ENCODE data around the gene UPK3B.
"Not testable (repeated sequence)": the region's sequence is repeated elsewhere in the genome, so short reads cannot be mapped to it uniquely, and the experiment has no call there.

The UPK3B gene

DNA sequence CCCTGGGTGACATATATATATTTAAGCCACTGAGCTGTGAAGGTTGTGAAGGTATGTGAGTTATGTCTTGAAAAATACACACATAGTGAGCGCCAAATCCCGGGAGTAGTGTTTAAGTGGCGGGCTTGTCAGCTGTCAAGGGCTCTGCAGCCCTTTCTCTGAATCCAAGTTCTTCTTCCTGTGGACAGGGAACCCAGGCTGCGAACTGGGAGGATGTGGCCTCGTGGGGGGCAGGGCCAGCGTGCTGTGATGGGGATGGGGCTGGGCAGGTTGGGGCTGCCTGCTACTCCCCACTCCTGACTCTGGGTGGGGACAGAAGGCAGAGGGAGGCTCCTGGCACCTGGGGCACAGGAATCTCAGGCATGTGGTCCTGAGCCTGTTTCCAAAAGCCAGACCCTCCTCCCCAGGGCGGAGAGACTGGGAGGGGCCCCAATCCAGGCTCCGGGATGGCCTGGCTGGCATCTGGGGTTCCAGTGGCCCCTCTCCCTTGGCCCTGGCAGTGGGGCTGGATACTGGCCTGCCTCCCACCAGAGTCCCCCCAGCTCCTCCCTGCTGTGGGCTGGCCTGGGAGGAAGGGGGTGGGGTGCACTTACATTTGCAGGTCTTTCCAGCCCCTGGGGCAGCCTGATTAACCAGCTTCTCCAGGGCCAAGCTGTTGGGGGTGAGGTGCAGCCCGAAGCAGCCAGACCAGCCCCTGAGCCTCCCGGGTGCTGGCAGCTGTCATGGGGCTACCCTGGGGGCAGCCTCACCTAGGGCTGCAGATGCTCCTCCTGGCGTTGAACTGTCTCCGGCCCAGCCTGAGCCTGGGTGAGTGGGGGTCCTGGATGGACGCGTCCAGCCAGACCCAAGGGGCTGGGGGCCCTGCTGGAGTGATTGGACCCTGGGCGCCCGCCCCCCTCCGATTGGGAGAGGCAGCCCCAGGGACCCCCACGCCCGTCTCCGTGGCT is at the start of gene UPK3B:
UPK3B (plus strand) TSS at position 622 of the 947 bp plus-strand sequence; CDS start at position 723, 101 bp downstream.
- DNase-seq = peak; percentile 18 to 19

DNA sequence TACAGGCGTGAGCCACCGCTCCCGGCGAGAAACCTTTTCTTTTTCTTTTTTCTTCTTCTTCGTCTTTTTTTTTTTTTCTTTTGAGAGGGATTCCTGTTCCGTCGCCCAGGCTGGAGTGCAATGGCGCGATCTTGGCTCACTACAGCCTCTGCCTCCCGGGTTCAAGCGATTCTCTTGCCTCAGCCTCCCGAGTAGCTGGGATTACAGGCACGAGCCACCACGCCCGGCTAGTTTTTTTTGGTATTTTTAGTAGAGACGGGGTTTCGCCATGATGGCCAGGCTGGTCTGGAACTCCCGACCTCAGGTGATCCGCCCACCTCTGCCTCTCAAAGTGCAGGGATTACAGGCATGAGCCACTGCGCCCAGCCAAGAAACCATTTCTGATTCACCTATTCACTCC is 49.6 kb upstream of the UPK3B start:
- not testable (repeated sequence) for DNase-seq

DNA sequence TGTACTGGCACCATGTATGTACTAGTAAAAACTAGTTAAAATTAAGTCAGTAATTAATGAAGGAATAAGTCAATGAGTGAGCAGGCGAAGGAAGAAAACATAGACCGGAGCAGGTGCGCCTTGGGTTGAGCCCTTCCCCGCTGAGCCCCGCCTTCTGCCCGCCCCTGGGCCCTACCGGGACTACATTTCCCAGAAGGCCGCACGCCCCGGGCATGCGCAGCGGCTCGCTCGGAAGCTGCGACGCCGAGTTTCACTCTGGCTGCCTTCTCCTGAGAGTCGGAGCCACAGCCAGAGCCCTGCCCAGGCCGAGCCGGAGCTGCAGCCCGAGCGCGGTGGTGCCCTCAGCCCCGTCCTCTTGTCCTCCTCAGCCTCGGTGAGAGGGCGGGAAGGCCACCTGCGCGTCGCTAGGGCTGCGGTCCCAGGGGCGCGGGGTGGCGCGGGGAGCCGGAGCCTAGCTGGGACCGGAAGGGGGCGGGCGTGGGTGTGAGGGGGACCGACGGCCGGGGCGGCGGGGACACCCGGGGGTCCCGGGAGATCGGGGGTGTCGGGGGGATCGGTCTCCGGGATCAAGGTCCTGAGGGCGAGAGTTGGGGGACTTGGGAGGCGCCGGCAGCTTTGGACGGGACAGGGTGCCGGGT is 48.8 kb upstream of the UPK3B start, which contains the start of gene DTX2:
DTX2 (plus strand) TSS at position 246 of the 638 bp plus-strand sequence. CDS start 18,801 bp downstream, outside the sequence.
- peak; percentile 75 to 78 for DNase-seq

DNA sequence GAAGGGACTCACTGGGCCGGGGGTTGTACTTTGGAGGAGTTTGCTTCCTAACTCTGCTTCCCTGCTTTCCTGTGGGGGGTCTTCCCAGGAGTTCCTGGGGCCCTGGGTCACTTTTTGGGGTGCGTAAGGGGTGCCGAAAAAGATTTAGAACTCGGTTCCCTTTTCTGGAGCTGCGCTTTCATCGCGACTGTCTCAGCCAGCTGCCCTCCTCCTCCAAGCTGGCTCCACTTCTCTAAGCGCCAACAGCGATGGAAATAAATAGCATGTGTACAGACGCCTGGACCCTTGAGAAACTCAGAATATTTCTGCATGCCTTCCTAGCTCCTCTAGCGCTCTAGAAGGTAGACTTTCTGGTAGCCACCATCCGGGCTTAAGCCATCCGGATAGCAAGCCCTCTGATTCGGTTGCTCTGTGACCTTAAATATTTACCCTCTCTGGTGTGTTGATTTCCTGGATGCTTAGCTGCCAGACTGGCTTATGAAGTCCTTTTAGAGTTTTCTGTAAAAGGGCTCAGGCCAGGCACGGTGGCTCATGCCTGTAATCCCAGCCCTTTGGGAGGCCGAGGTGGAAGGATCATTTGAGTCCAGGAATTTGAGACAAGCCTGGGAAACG is 48.0 kb upstream of the UPK3B start:
- not testable (repeated sequence) for DNase-seq

DNA sequence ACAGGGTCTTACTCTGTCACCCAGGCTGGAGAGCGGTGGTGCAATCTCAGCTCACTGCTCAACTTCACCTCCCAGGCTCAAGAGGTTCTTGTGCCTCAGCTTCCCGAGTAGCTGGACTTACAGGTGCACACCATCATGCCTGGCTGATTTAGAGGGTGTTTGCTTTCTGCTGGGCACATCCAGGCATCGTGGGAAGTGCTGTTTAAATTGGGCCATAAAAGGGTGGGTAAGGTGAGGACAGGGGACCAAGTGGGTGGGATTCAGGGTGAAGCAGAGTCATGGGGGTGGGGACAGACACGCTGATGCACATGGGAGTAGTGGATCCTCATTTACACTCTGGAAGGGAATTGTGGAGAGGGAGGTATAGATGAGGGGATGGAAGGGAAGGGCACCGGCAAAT is 45.4 kb upstream of the UPK3B start:
- not testable (repeated sequence) for DNase-seq

DNA sequence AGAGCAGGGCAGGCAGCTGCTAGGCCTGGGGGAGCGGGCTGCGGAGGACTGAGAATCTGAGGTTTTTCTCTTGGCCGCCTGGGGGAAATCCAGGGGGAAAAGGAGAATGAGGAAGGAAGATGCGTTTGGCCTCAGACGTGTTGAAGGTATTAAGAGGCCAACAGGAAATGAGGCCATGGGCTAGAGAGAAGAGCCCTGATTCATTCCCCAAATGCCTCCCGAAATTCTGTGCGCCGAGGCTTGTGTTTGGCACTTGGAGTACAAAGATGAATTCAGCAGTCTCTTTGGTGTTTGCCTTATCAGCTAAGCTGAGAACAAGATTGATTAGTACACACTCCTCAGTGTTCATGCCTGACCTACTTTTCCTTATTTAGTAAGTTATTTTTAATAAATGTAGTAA is 44.4 kb upstream of the UPK3B start:
- not testable (repeated sequence) for DNase-seq

DNA sequence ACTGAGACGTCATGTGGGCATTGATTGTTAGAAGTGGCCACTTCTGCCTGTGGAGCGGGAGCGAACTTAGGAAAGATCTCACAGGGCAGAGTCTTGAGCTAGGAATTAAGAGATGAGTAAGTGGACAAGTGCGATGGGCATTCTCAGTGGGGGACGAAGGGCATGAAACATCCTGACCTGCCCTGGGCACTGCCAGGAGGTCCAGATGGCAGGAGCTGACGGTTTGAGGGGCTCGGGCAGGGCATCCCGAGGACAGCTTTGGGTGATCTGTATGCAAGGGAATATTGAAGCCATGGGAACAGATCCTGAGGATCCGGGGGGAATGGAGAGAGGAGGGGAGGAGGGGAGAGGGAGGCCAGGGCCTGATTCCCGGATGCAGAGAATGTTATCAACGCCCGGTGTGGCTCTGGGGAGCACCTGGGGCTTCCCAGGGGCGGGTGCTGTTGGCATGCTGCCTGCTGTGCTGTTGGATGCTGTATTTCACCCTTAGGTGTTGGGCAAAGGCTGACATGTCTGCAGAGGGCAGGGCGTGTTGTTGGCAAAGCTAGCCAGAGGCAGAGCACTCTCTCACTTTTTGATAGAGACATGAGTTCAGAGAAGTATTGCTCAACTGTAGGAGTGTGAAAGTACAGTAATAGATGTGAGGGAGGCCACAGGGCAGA is 42.5 kb upstream of the UPK3B start:
- not testable (repeated sequence) for DNase-seq

DNA sequence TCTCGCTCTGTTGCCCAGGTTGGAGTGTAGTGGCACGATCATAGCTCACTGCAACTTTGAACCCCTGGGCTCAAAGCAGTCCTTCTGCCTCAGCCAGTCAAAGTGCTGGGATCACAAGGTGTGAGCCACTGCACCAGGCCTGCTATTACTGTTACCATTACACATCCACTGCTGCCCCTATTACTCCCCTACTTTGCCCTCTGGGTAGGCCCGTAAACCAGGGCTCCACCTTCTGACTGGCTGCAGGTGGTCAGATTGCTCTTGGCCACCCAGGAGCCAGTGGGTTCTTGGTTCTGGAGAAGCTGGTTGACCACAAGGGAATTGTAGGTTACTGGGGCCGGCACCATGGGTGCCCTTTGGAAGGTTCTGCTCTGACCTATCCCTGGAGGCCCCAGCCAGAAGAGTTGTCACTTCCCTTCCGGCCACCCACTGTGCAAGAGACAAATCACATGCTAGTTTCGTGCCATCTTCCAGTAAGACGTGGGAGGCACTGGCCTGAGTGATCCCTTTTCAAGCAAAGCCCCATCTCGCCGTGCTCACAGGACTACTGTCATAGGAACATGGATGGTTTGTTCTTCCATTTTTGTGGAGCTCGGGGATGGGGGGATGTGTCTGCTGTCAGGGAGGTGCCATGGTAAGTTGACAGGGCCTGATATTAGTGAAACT is 38.7 kb upstream of the UPK3B start:
- DNase-seq = not testable (repeated sequence)

DNA sequence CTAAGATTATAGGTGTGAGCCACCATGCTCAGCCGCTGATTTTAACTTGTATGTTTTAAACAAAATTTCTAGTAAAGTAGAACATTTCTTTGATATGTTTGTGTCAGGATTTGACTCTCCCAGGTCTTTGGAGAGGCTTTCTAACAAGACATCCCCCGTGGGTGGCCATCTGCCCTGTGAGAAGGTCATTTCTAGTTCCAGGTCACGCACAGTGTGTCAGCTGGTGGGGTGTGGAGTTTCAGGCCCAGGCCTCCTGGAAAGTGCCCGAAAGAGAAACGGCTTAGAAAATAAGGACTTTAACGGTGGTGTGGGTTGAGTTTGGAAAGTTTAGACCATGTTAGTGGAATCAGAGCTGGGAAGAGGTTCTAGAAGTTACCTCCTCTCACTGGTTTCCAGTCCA is 37.3 kb upstream of the UPK3B start:
- DNase-seq = not testable (repeated sequence)

DNA sequence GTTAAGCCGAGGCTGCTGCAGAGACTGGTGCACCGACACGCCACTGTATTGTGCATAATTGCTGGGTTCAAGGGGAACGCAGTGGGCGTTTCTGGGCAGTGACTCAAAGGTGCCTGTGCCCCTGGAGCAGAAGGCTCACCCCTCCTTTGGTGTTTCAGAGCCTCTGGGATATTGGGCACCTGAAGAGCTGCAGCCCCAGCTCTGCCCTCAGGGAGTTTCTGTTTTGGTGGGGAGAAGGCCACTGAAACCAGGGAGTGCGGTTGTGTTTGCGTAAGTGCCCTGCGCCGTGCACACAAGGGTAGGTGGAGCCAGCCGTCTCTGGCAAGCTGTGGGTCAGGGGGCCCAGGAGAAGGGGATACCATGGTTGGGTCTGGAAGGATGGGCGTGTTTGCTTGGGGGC is 34.1 kb upstream of the UPK3B start:
- DNase-seq = not testable (repeated sequence)

DNA sequence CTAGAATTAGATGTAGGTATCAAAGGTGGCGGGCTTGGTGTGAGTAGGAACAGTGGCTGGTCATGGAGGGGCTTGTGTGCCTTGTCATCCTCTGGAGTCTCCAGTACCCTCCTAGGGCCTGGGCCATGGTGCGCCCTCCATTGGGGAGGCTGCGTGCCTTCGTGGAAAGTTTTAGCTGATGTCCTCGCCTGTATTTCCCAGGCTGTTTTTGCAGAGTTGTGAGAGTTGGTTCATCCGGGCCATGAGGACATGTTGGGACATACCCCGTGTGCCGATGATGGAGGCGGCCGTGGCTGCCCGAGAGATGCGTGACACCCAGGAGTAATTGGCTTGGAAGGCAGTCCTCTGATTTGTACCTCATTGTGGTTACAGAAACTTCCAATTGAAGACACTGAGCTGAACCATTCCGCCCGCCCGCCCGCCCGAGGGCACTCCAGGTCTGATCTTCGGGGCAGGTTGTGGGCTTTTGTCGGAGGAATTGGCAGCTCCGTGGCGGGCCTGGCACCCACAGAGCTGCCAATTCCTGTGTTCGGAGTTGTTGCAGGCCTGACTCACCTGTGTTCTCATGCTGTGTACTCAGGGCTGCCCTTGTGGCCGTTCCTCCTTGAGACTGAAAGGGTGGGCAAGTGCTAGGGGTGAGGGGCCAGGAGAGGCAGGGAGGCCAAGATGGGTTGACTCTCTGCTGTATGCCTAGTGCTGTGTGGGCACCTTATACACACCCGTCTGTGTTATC is 33.4 kb upstream of the UPK3B start:
- DNase-seq = not testable (repeated sequence)

DNA sequence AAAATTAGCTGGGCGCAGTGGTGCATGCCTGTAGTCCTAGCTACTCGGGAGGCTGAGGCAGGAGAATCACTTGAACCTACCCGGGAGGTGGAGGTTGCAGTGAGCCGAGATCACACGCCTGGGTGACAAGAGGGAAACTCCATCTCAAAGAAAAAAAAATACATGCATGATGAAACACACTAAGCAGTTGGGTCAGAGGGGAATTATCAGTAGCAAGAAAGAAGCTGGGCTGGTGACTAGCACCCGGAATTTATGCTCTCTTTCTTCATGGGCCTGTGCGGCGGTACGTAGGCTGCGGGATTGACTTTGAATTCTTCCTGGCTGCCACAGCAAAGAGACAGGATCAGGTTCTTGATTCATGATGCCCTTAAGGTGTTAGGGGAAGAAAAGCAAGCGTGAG is 30.7 kb upstream of the UPK3B start:
- DNase-seq = not testable (repeated sequence)

DNA sequence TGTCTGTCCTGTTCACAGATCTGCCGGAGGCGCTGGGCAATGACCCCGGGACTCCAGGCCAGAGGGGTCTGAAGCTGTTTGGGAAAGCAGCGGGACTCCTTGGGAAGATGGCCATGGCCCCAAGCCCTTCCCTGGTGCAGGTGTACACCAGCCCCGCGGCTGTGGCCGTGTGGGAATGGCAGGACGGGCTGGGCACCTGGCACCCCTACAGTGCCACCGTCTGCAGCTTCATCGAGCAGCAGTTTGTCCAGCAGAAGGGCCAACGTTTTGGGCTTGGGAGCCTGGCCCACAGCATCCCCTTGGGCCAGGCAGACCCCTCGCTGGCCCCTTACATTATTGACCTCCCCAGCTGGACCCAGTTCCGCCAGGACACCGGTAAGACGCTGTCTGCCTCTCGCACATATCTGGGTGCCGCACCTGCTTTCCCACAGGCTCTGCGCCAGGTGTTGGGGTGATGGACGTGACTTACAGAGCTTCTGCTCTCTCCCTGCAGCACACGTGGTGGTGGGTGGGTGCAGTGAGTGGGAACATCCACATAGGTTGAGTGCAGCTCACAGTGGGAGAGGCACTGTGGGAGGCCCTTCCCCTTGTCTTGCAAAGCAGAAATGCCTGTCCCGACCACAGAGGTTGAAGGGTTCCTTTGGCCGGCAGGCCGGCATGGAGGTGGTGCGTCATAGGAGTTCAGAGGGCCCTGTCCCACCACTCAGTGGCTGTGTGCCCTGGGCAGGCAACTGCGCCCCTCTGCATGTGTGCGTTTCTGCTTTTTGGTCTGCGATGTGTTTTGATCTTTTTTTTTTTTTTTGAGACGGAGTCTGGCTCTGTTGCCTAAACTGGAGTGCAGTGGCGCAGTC is 29.7 kb upstream of the UPK3B start:
- not testable (repeated sequence) for DNase-seq

DNA sequence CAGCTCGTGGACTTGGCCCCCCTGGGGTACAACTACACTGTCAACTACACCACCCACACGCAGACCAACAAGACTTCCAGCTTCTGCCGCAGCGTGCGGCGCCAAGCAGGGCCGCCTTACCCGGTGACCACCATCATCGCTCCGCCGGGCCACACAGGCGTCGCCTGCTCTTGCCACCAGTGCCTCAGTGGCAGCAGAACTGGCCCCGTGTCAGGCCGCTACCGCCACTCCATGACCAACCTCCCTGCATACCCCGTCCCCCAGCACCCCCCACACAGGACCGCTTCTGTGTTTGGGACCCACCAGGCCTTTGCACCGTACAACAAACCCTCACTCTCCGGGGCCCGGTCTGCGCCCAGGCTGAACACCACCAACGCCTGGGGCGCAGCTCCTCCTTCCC is 27.7 kb upstream of the UPK3B start:
- not testable (repeated sequence) for DNase-seq

DNA sequence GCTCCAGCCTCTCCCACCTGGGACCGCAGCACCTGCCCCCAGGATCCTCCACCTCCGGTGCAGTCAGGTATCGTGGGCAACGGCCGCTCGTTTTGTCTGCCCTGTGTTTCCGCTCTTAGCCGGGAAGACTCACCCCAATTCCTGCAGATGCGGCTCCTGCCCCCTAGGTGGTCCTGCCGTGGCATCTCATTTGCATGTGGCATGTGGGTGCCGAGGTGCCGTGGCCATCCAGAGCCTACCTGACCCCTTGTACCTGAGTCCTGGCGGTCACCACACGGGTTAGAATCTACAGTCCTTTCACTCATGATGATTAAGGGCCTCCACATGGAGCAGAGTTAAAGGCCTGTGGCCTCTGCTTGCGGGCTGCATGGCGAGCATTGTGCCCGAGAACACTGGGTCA is 27.3 kb upstream of the UPK3B start:
- not testable (repeated sequence) for DNase-seq

DNA sequence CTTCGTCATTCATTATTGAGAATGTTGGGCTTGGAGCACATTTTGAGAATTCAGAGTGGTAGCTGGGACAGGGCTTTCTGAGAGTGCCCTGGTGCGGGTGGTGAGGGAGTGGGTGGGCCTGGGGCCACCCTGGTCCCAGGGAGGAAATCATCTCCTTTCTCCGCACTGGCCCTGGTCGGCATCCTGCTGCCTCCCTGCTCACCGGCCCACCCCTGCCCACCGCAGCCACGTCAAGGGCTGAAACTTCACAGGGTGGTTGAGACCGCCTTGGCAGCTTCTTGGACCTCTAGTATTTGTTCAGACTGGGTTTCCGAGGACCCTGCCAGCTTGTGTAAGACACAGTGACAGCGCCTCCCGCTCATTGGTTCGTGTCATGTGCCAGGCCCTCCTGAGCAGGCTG is 25.9 kb upstream of the UPK3B start:
- DNase-seq = not testable (repeated sequence)

DNA sequence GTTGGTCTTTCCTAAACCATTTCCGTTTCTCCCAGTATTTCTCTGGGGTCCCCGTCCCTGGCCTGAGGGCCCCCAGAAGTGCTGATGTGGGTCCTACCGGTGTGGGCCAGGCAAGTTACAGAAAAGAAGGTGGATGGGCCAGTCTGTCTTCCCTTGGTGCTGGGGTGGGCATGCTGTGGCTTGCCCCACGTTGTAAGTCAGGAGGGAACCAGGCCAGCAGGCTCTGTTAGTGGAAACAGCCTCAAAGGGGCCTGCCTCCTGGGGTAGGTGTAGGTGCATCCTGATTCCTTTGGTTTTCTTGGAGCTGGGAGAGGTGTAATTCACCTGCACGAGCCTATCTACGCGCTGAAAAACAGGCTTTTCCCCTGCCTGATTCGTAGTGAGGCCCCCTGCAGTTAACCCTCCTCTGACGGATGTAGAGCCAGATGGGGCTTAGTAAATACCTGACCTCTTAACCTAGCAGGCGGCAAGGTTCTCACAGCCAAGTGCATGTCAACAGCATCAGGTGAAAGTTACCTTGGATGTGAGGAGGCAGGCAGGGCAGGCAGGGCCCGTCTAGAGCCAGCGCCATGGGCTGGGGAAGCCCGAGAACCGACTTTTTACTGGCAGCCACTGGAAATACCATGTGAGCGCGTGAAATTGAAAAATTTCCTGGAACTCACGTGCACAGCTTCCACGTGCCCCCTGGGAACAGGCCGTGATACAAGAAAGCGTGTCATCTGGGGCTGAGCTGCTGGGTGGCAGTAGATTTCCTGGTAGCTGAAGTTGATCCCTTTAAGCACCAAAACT is 24.3 kb upstream of the UPK3B start:
- not testable (repeated sequence) for DNase-seq

DNA sequence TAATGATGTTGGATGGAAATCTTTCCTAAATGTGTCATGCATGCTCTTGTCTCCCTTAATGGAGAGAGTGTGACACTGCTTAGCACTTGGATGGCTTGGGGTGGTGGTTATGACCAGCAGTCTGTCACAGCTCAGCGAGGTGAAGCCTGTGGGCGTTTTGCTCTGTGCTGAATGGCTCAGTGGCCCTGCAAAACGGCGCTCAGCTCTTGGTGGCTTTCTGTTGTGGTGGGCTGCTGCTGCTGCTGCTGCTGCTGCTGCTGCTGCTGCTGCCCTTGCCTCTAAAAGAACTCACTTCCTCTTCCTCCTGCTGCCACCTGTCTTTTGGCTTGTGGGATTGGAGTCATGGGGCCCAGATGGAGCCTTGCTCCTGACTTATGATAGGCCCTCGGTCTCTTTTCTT is 23.7 kb upstream of the UPK3B start:
- DNase-seq = peak in 1 of 2 experiments; percentile 52

DNA sequence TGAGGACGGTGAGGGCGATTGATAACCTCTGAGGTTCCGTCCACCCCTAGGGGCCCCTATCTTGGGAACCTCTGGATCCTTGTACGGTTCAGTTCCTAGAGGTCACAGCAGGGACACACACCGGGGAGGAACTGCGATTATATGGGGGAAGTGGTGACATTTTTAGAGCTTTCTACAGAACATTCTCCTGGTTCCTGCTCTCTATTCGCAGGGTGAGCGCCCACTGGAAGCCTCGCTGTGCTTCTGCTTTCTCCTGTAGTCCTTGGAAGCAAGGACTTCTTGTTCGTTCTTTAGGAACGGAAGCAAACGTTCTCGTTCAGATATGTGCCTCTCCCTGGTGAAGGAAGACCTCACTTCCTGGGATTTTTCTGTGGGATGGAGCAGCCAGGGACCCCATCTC is 22.4 kb upstream of the UPK3B start:
- DNase-seq = not testable (repeated sequence)

DNA sequence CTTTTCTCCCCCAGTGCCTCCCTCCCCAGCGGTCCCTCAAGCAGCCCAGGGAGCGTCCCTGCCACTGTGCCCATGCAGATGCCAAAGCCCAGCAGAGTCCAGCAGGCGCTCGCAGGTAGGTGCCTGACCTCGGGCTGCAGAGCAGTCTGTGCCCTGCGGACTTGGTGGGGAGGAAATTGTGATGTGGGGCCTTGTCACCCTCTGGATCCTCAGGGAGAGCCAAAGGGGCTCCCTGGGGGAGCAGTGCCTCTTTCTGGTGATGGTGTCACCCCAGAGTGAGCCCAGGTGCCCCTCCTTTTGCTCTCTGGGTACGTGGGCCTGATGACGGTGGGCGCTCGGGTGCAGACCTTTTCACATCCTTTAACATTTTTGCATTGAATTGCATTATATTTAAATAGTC is 18.2 kb upstream of the UPK3B start:
- not testable (repeated sequence) for DNase-seq
